DOHH2 (cell line): Measurements from ENCODE around the gene DNAH7.

ENCODE experiments used
- EZH2phosphoT487 ChIP-seq: fragments of 200-600 bp; sonication (generic); IDR thresholded peaks from 2 replicates; pipeline ENCODE4 v1.6.1; 2017; ENCODE audit warnings: borderline replicate concordance, mild to moderate bottlenecking, antibody characterized with exemption, low read length, moderate library complexity, mixed read lengths
- TF ChIP-seq, protein P1 (sequence below): fragments of 200-600 bp; sonication (generic); IDR thresholded peaks from one replicate; pipeline ENCODE4 v1.5.1; 2014; ENCODE audit warnings: antibody characterized with exemption, mild to moderate bottlenecking, low read depth, low read length; ENCODE audit not compliant: poor library complexity, severe bottlenecking

- TF ChIP-seq, protein P1, sequence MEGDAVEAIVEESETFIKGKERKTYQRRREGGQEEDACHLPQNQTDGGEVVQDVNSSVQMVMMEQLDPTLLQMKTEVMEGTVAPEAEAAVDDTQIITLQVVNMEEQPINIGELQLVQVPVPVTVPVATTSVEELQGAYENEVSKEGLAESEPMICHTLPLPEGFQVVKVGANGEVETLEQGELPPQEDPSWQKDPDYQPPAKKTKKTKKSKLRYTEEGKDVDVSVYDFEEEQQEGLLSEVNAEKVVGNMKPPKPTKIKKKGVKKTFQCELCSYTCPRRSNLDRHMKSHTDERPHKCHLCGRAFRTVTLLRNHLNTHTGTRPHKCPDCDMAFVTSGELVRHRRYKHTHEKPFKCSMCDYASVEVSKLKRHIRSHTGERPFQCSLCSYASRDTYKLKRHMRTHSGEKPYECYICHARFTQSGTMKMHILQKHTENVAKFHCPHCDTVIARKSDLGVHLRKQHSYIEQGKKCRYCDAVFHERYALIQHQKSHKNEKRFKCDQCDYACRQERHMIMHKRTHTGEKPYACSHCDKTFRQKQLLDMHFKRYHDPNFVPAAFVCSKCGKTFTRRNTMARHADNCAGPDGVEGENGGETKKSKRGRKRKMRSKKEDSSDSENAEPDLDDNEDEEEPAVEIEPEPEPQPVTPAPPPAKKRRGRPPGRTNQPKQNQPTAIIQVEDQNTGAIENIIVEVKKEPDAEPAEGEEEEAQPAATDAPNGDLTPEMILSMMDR, result no peak
- TF ChIP-seq EZH2phosphoT487, result no peak
Observed at GRCh38 chr2:195733831-195734230, 334.8 kb downstream of the DNAH7 start.
